ENCODE data around the gene DIAPH3.
"Not testable (repeated sequence)": the region's sequence is repeated elsewhere in the genome, so short reads cannot be mapped to it uniquely, and the experiment has no call there.

DIAPH3 gene

GRCh38 chr13:60090574-60090973 is 73.2 kb downstream of the DIAPH3 start:
- H3K4me3 ChIP-seq (ENCODE audit: low read depth, low read length), result no peak overlapping the region
- no peak overlapping the region for H3K27ac ChIP-seq (ENCODE audit: extremely low read depth, low read depth, low read length)
- peaks cover 7% of the 10 kb centered on the region; the same call in 1 of the 2 replicates for H3K4me1 ChIP-seq (ENCODE audit: control insufficient read depth, insufficient read depth, low read length)
- ChIA-PET POLR2A (no interaction called here), CTCF (no interaction called here)
- no peak for TF ChIP-seq ZNF157 (tag by site-specific recombination; IDR thresholded peaks at IDR 0.05)
- TF ChIP-seq ZNF843 (tag by site-specific recombination; IDR thresholded peaks at IDR 0.05), result no peak
- no peak for TF ChIP-seq ZNF571 (tag by site-specific recombination; IDR thresholded peaks at IDR 0.05)
- TF ChIP-seq ZNF544 (tag by site-specific recombination; IDR thresholded peaks at IDR 0.05), result no peak
- TF ChIP-seq ZNF701 (tag by site-specific recombination; IDR thresholded peaks at IDR 0.05), result no peak
- TF ChIP-seq ZNF521 (tag by site-specific recombination; IDR thresholded peaks at IDR 0.05), result no peak
- no peak for TF ChIP-seq ZSCAN30 (tag by site-specific recombination; IDR thresholded peaks at IDR 0.05)
- TF ChIP-seq ZBTB6 (tag by site-specific recombination; IDR thresholded peaks at IDR 0.05), result no peak
- TF ChIP-seq PRDM1 (tag by site-specific recombination; IDR thresholded peaks at IDR 0.05), result no peak
- no peak for TF ChIP-seq ZBTB49 (tag by site-specific recombination; IDR thresholded peaks at IDR 0.05; ENCODE audit: low read depth)
- no peak for TF ChIP-seq ZNF16 (tag by site-specific recombination; IDR thresholded peaks at IDR 0.05; ENCODE audit: low read depth)
- no peak for TF ChIP-seq FEZF1 (tag by site-specific recombination; IDR thresholded peaks at IDR 0.05)
- no peak for TF ChIP-seq ZNF324 (tag by site-specific recombination; IDR thresholded peaks at IDR 0.05)
- no peak for TF ChIP-seq SETDB1 (IDR thresholded peaks at IDR 0.05; ENCODE audit: insufficient read length, low read length)
- TF ChIP-seq SP3 (tag by site-specific recombination; IDR thresholded peaks at IDR 0.05), result no peak
- TF ChIP-seq ZNF560 (tag by site-specific recombination; IDR thresholded peaks at IDR 0.05; ENCODE audit: borderline replicate concordance), result no peak
- no peak for TF ChIP-seq ZBTB26 (tag by site-specific recombination; optimal IDR thresholded peaks at IDR 0.05)
- TF ChIP-seq ATF2 (tag by site-specific recombination; IDR thresholded peaks at IDR 0.05; ENCODE audit: low read depth), result no peak
- no peaks in the 10 kb centered on the region for H3K9me3 ChIP-seq (ENCODE audit: control insufficient read depth, insufficient read depth, low read depth, low read length)
- peaks cover 0 to 11% of the 10 kb centered on the region in 2 experiments; a peak in 1 of 3 replicates for H3K36me3 ChIP-seq (ENCODE audit: control insufficient read depth in 2 of 2, insufficient read depth in 1 of 2, low read length in 2 of 2)

- H3K36me3 ChIP-seq (ENCODE audit: control insufficient read depth in 2 of 2, insufficient read depth in 1 of 2, low read length in 2 of 2); CTCF ChIA-PET; H3K4me3 ChIP-seq (ENCODE audit: low read depth, low read length); H3K27ac ChIP-seq (ENCODE audit: extremely low read depth, low read depth, low read length); H3K9me3 ChIP-seq (ENCODE audit: control insufficient read depth, insufficient read depth, low read depth, low read length); POLR2A ChIA-PET; H3K4me1 ChIP-seq (ENCODE audit: control insufficient read depth, insufficient read depth, low read length): not testable (repeated sequence)
- peak; percentile 69 for TF ChIP-seq ZNF366 (tag by site-specific recombination; conservative IDR thresholded peaks at IDR 0.05)
These were observed 79.9 kb downstream of the DIAPH3 start for GRCh38 chr13:60083780-60084179.
